ENCODE data around the gene CNTLN.
"Not testable (repeated sequence)": the region's sequence is repeated elsewhere in the genome, so short reads cannot be mapped to it uniquely, and the experiment has no call there.

Gene CNTLN

GRCh38 chr9:17521100-17521855 is 386.4 kb downstream of the CNTLN start:
- DNase-seq: no peak

- not testable (repeated sequence) for DNase-seq
These were observed 391.9 kb downstream of the CNTLN start for GRCh38 chr9:17526726-17527125.

- DNase-seq: no peak
These were observed 394.0 kb downstream of the CNTLN start for GRCh38 chr9:17528859-17529258.

- peak; percentile 37 for DNase-seq
These were observed 396.9 kb downstream of the CNTLN start for GRCh38 chr9:17531642-17532254.

GRCh38 chr9:17532461-17532860 is 397.6 kb downstream of the CNTLN start:
- DNase-seq: no peak

GRCh38 chr9:17535176-17535575 is 400.3 kb downstream of the CNTLN start:
- DNase-seq: no peak

- no peak for DNase-seq
These were observed 401.2 kb downstream of the CNTLN start for GRCh38 chr9:17536027-17536426.

- no peak for DNase-seq
These were observed 416.2 kb downstream of the CNTLN start for GRCh38 chr9:17551023-17551422.

All from activated CD4-positive, alpha-beta T cell treated with anti-CD3 and anti-CD28 coated beads, Interleukin-2, Interleukin-6, amounts not matched to agents 100 ng/mL and 50 ng/mL, durations not matched to agents 16 hours and 8 hours (primary cell).